MCF 10A (cell line): ENCODE measurements around the gene MCTP1. TPM values are rescaled to one million over a fixed set of nuclear protein-coding genes. Genes with fewer than 3 reads are reported as not detected.

Experiments
- BruUV-seq: library from RNA; stranded (reverse); fragments of 400-500 nt; replicated peaks from 2 replicates; lab custom pipeline; 2021; lab: Mats Ljungman, UMichigan
- CTCF ChIA-PET: fragments of 300-600 bp; sonication (Branson Sonifier 250); formaldehyde crosslinking; extraction: SDS; loops from one replicate; lab custom pipeline; 2021; ENCODE audit warnings: antibody characterized with exemption, inconsistent platforms; lab: Yijun Ruan, JAX
- POLR2A ChIA-PET: fragments of 300-600, 350-650 bp; sonication (Branson Sonifier 250); formaldehyde crosslinking; extraction: SDS; loops from one replicate; lab custom pipeline; 2020; ENCODE audit warnings: antibody characterized with exemption, inconsistent platforms; lab: Yijun Ruan, JAX
- DNase-seq: peaks from one replicate; pipeline ENCODE4 v3.0.0-alpha.2; 2018; ENCODE audit not compliant: unreplicated experiment
- H3K27ac Mint-ChIP-seq: one replicate; pipeline ENCODE4 v1.8.0; 2022; ENCODE audit warnings: mild to moderate bottlenecking, low read depth, mixed read lengths; ENCODE audit not compliant: unreplicated experiment
- H3K27me3 Mint-ChIP-seq: one replicate; pipeline ENCODE4 v1.8.0; 2022; ENCODE audit warnings: mixed read lengths; ENCODE audit not compliant: insufficient read depth, unreplicated experiment
- H3K36me3 Mint-ChIP-seq: one replicate; pipeline ENCODE4 v1.8.0; 2022; ENCODE audit warnings: mild to moderate bottlenecking, moderate library complexity, mixed read lengths; ENCODE audit not compliant: insufficient read depth, unreplicated experiment
- H3K4me1 Mint-ChIP-seq: one replicate; pipeline ENCODE4 v1.8.0; 2022; ENCODE audit warnings: mixed read lengths; ENCODE audit not compliant: insufficient read depth, unreplicated experiment
- H3K4me3 Mint-ChIP-seq: one replicate; pipeline ENCODE4 v1.8.0; 2022; ENCODE audit warnings: mild to moderate bottlenecking, moderate library complexity, mixed read lengths; ENCODE audit not compliant: unreplicated experiment
- H3K9me3 Mint-ChIP-seq: one replicate; pipeline ENCODE4 v1.8.0; 2022; ENCODE audit warnings: mixed read lengths; ENCODE audit not compliant: unreplicated experiment
- CTCF ChIP-seq: fragments of 200-600 bp; IDR thresholded peaks from one replicate; pipeline ENCODE4 v1.8.0; 2022; ENCODE audit warnings: antibody characterized with exemption, mild to moderate bottlenecking; ENCODE audit not compliant: unreplicated experiment
- intact Hi-C: fragments of 100-400 bp; cut with micrococcal nuclease; formaldehyde crosslinking; loops from 2 replicates; pipeline ENCODE4 v1.14.1; 2022
- total RNA-seq: library from RNA; stranded (reverse); gene quantifications from 2 replicates; pipeline ENCODE4 v1.2.3, GENCODE V29; 2022

Gene MCTP1
- total RNA-seq, 1 experiment from 2014 or later = 40.3 TPM

- H3K4me1 Mint-ChIP-seq = no peaks in the 10 kb centered on the region
- H3K27me3 Mint-ChIP-seq = no peaks in the 10 kb centered on the region
- ChIA-PET CTCF (interaction anchor here (0.5 to 1.2 kb wide), 4 partner anchors 10 to 893 kb away, joined by 3 to 6 read pairs (median 3); no protein-coding TSS in a partner anchor), POLR2A (interaction anchor here (1.0 kb wide), 1 partner anchor 11 kb away, joined by 3 read pairs; no protein-coding TSS in a partner anchor)
- no peaks in the 10 kb centered on the region for H3K36me3 Mint-ChIP-seq
- BruUV-seq = no TSS peak
- no peak for TF ChIP-seq CTCF
- H3K27ac Mint-ChIP-seq = no peak overlapping the region
- intact Hi-C loops = no loop called here
- no peak for DNase-seq
- no peak overlapping the region for H3K4me3 Mint-ChIP-seq
- no peaks in the 10 kb centered on the region for H3K9me3 Mint-ChIP-seq
These were observed 464.4 kb downstream of the MCTP1 start for GRCh38 chr5:94820488-94820887.

- Mint-ChIP-seq H3K4me3 (no peak overlapping the region), H3K4me1 (no peaks in the 10 kb centered on the region), H3K27ac (no peak overlapping the region), H3K9me3 (no peaks in the 10 kb centered on the region), H3K36me3 (no peaks in the 10 kb centered on the region), H3K27me3 (no peaks in the 10 kb centered on the region)
- BruUV-seq = no TSS peak
- intact Hi-C loops = no loop called here
- DNase-seq = no peak
- ChIA-PET POLR2A (interaction anchor here (0.9 kb wide), 1 partner anchor 80 kb away, joined by 3 read pairs; no protein-coding TSS in a partner anchor), CTCF (interaction anchor here (0.6 to 0.8 kb wide), 2 partner anchors 10 to 88 kb away, joined by 3 read pairs; no protein-coding TSS in a partner anchor)
- no peak for TF ChIP-seq CTCF
These were observed 466.0 kb downstream of the MCTP1 start for GRCh38 chr5:94818904-94819303.

GRCh38 chr5:94815313-94816039 is 469.4 kb downstream of the MCTP1 start:
- Mint-ChIP-seq H3K27me3 (no peaks in the 10 kb centered on the region), H3K4me3 (no peak overlapping the region), H3K27ac (no peak overlapping the region), H3K36me3 (no peaks in the 10 kb centered on the region), H3K4me1 (no peaks in the 10 kb centered on the region), H3K9me3 (no peaks in the 10 kb centered on the region)
- TF ChIP-seq CTCF = no peak
- ChIA-PET POLR2A (no interaction called here), CTCF (interaction anchor here (0.9 to 1.2 kb wide), 3 partner anchors 10 to 424 kb away, joined by 3 to 4 read pairs (median 3); no protein-coding TSS in a partner anchor)
- intact Hi-C loops = no loop called here
- BruUV-seq = no TSS peak
- DNase-seq = no peak

GRCh38 chr5:94812232-94812631 is 472.7 kb downstream of the MCTP1 start:
- H3K9me3 Mint-ChIP-seq = no peaks in the 10 kb centered on the region
- H3K27ac Mint-ChIP-seq = no peak overlapping the region
- no peak for DNase-seq
- POLR2A ChIA-PET = no interaction called here
- intact Hi-C loops = no loop called here
- BruUV-seq = no TSS peak
- CTCF ChIA-PET = interaction anchor here (0.6 kb wide), 1 partner anchor 19 kb away, joined by 3 read pairs; no protein-coding TSS in a partner anchor
- no peak for TF ChIP-seq CTCF
- no peaks in the 10 kb centered on the region for H3K4me1 Mint-ChIP-seq
- H3K27me3 Mint-ChIP-seq = no peaks in the 10 kb centered on the region
- no peaks in the 10 kb centered on the region for H3K36me3 Mint-ChIP-seq
- H3K4me3 Mint-ChIP-seq = no peak overlapping the region
